Measurements from ENCODE around the gene CCDC9.

The CCDC9 gene

GRCh38 chr19:47309608-47310007 lies 53.3 kb downstream of the CCDC9 start, which contains the start of gene C5AR1:
Gene C5AR1 (plus strand): TSS chr19:47309861. CDS start chr19:47309896, 35 bp downstream.
- TF ChIP-seq TOX (CRISPR knock-in tag; IDR thresholded peaks at IDR 0.05; ENCODE audit: borderline replicate concordance), result no peak
- no peak for TF ChIP-seq TSHZ2 (CRISPR knock-in tag; IDR thresholded peaks at IDR 0.05)
- no peak for TF ChIP-seq CSRNP3 (CRISPR knock-in tag; IDR thresholded peaks at IDR 0.05)
- no peak for TF ChIP-seq ZC3H10 (CRISPR knock-in tag; IDR thresholded peaks at IDR 0.05)
- TF ChIP-seq RARB (CRISPR knock-in tag; IDR thresholded peaks at IDR 0.05), result no peak
- no peak for TF ChIP-seq TCF4 (CRISPR knock-in tag; IDR thresholded peaks at IDR 0.05; ENCODE audit: borderline replicate concordance)
- peak; percentile 32; the same call in 2 of the 3 replicates for ATAC-seq

GRCh38 chr19:47310323-47310722 lies 54.0 kb downstream of the CCDC9 start:
- TF ChIP-seq CSRNP3 (CRISPR knock-in tag; IDR thresholded peaks at IDR 0.05) (no peak), ISL1 (CRISPR knock-in tag; IDR thresholded peaks at IDR 0.05) (no peak), PPARA (CRISPR knock-in tag; IDR thresholded peaks at IDR 0.05; ENCODE audit: borderline replicate concordance) (no peak), ZFP3 (CRISPR knock-in tag; IDR thresholded peaks at IDR 0.05) (no peak), ZFP30 (CRISPR knock-in tag; IDR thresholded peaks at IDR 0.05) (no peak), POU6F1 (CRISPR knock-in tag; IDR thresholded peaks at IDR 0.05; ENCODE audit: borderline replicate concordance, low read depth) (no peak), OSR1 (CRISPR knock-in tag; IDR thresholded peaks at IDR 0.05) (no peak), ZNF8 (CRISPR knock-in tag; IDR thresholded peaks at IDR 0.05) (no peak), ZNF70 (CRISPR knock-in tag; IDR thresholded peaks at IDR 0.05) (no peak), CSDC2 (CRISPR knock-in tag; IDR thresholded peaks at IDR 0.05) (no peak), SNAI2 (CRISPR knock-in tag; IDR thresholded peaks at IDR 0.05) (no peak)
- ATAC-seq, result no peak

GRCh38 chr19:47310819-47311218 lies 54.5 kb downstream of the CCDC9 start:
- TF ChIP-seq ESRRG (CRISPR knock-in tag; IDR thresholded peaks at IDR 0.05), result no peak
- no peak for TF ChIP-seq TCF4 (CRISPR knock-in tag; IDR thresholded peaks at IDR 0.05; ENCODE audit: borderline replicate concordance)
- TF ChIP-seq CREB5 (CRISPR knock-in tag; IDR thresholded peaks at IDR 0.05; ENCODE audit: low read depth), result no peak
- no peak for TF ChIP-seq ZC3H10 (CRISPR knock-in tag; IDR thresholded peaks at IDR 0.05)
- TF ChIP-seq CSRNP3 (CRISPR knock-in tag; IDR thresholded peaks at IDR 0.05), result no peak
- no peak for TF ChIP-seq ZNF70 (CRISPR knock-in tag; IDR thresholded peaks at IDR 0.05)
- no peak for TF ChIP-seq BACH2 (CRISPR knock-in tag; IDR thresholded peaks at IDR 0.05; ENCODE audit: borderline replicate concordance)
- TF ChIP-seq ARNTL (CRISPR knock-in tag; IDR thresholded peaks at IDR 0.05; ENCODE audit: borderline replicate concordance, low read depth), result no peak
- no peak for TF ChIP-seq SNAI2 (CRISPR knock-in tag; IDR thresholded peaks at IDR 0.05)
- TF ChIP-seq TOX (CRISPR knock-in tag; IDR thresholded peaks at IDR 0.05; ENCODE audit: borderline replicate concordance), result no peak
- no peak for TF ChIP-seq ZFP3 (CRISPR knock-in tag; IDR thresholded peaks at IDR 0.05)
- no peak for TF ChIP-seq ZFP30 (CRISPR knock-in tag; IDR thresholded peaks at IDR 0.05)
- TF ChIP-seq GLIS3 (CRISPR knock-in tag; IDR thresholded peaks at IDR 0.05), result no peak
- TF ChIP-seq OSR1 (CRISPR knock-in tag; IDR thresholded peaks at IDR 0.05), result no peak
- TF ChIP-seq TSHZ2 (CRISPR knock-in tag; IDR thresholded peaks at IDR 0.05), result no peak
- no peak for TF ChIP-seq PPARA (CRISPR knock-in tag; IDR thresholded peaks at IDR 0.05; ENCODE audit: borderline replicate concordance)
- TF ChIP-seq ZNF8 (CRISPR knock-in tag; IDR thresholded peaks at IDR 0.05), result no peak
- TF ChIP-seq PATZ1 (CRISPR knock-in tag; IDR thresholded peaks at IDR 0.05; ENCODE audit: borderline replicate concordance), result no peak
- TF ChIP-seq RARB (CRISPR knock-in tag; IDR thresholded peaks at IDR 0.05), result no peak
- ATAC-seq, result no peak

Data from SK-N-SH treated with all-trans-retinoic acid at 6 μM for 48 hours (cell line).